Measurements from ENCODE around the gene NR6A1.
A peak's percentile ranks its signal among the peaks of the same experiment; 100 is the strongest.

Gene NR6A1

GRCh38 chr9:124771021-124771866 is at the start of gene NR6A1:
Gene NR6A1 (minus strand): TSS chr9:124771311.
- DNase-seq (ENCODE audit: low read depth in 2 of 2): peak; percentile 86 to 94

GRCh38 chr9:124818431-124819281 is 47.5 kb upstream of the NR6A1 start:
- no peak for DNase-seq (ENCODE audit: low read depth in 2 of 2)

GRCh38 chr9:124815601-124816000 is 44.5 kb upstream of the NR6A1 start:
- no peak for DNase-seq (ENCODE audit: low read depth in 2 of 2)

- no peak for DNase-seq (ENCODE audit: low read depth in 2 of 2)
Measured at GRCh38 chr9:124814164-124814535, 43.0 kb upstream of the NR6A1 start.

GRCh38 chr9:124813501-124814163 is 42.5 kb upstream of the NR6A1 start:
- no peak for DNase-seq (ENCODE audit: low read depth in 2 of 2)

- no peak for DNase-seq (ENCODE audit: low read depth in 2 of 2)
Measured at GRCh38 chr9:124813041-124813440, 41.9 kb upstream of the NR6A1 start.

- no peak for DNase-seq (ENCODE audit: low read depth in 2 of 2)
Measured at GRCh38 chr9:124812441-124812876, 41.3 kb upstream of the NR6A1 start.

GRCh38 chr9:124810663-124811355 is 39.7 kb upstream of the NR6A1 start:
- DNase-seq (ENCODE audit: low read depth in 2 of 2): no peak

- no peak for DNase-seq (ENCODE audit: low read depth in 2 of 2)
Measured at GRCh38 chr9:124809741-124810500, 38.8 kb upstream of the NR6A1 start.

GRCh38 chr9:124809211-124809610 is 38.1 kb upstream of the NR6A1 start:
- no peak for DNase-seq (ENCODE audit: low read depth in 2 of 2)

- DNase-seq (ENCODE audit: low read depth in 2 of 2): no peak
Measured at GRCh38 chr9:124808246-124808956, 37.3 kb upstream of the NR6A1 start.

GRCh38 chr9:124805186-124805585 is 34.1 kb upstream of the NR6A1 start:
- no peak for DNase-seq (ENCODE audit: low read depth in 2 of 2)

- no peak for DNase-seq (ENCODE audit: low read depth in 2 of 2)
Measured at GRCh38 chr9:124803911-124804310, 32.8 kb upstream of the NR6A1 start.

- DNase-seq (ENCODE audit: low read depth in 2 of 2): no peak
Measured at GRCh38 chr9:124802426-124802825, 31.3 kb upstream of the NR6A1 start.

GRCh38 chr9:124801356-124801755 is 30.2 kb upstream of the NR6A1 start:
- DNase-seq (ENCODE audit: low read depth in 2 of 2): no peak

GRCh38 chr9:124800306-124801259 is 29.5 kb upstream of the NR6A1 start:
- DNase-seq (ENCODE audit: low read depth in 2 of 2): no peak

GRCh38 chr9:124799274-124800006 is 28.3 kb upstream of the NR6A1 start:
- DNase-seq (ENCODE audit: low read depth in 2 of 2): no peak

- DNase-seq (ENCODE audit: low read depth in 2 of 2): no peak
Measured at GRCh38 chr9:124797343-124798103, 26.4 kb upstream of the NR6A1 start.

All from stimulated activated CD4-positive, alpha-beta T cell treated with anti-CD3 and anti-CD28 coated beads, Interleukin-12 subunit alpha, Interleukin-12 subunit beta, amount 100 ng/mL, for 24 hours (primary cell).